OCI-LY3 (cell line): ENCODE measurements around the gene HAVCR1.
"Not testable (repeated sequence)": the region's sequence is repeated elsewhere in the genome, so short reads cannot be mapped to it uniquely, and the experiment has no call there.

ENCODE experiments used
- H2AFZ ChIP-seq: fragments of 200-600, 300-600 bp; shearing (Covaris generic); 2 replicates; pipeline ENCODE4 v1.6.0; 2014; ENCODE audit warnings: antibody characterized with exemption, low read depth, low read length
- H3K27ac ChIP-seq: fragments of 200-600, 300-600 bp; sonication (generic); 2 replicates; pipeline ENCODE4 v1.5.1; 2014; ENCODE audit warnings: mild to moderate bottlenecking, low read length, moderate library complexity, mixed read lengths
- H3K27me3 ChIP-seq: fragments of 200-600, 300-600 bp; sonication (generic); 2 replicates; pipeline ENCODE4 v1.6.1; 2014; ENCODE audit warnings: low read depth, low read length, mixed read lengths
- H3K36me3 ChIP-seq: fragments of 200-600, 300-600 bp; sonication (generic); replicated peaks from 2 replicates; pipeline ENCODE3; 2014; ENCODE audit warnings: low read depth, low read length, mixed read lengths
- H3K4me1 ChIP-seq: fragments of 300-600, 200-600 bp; sonication (generic); 2 replicates; pipeline ENCODE4 v1.6.1; 2014; ENCODE audit warnings: low read length, mixed read lengths
- H3K4me2 ChIP-seq: fragments of 200-600, 300-600 bp; sonication (generic); 2 replicates; pipeline ENCODE4 v1.6.1; 2014; ENCODE audit warnings: low read length, mixed read lengths
- H3K4me3 ChIP-seq: fragments of 300-600, 200-600 bp; sonication (generic); 2 replicates; pipeline ENCODE4 v1.5.1; 2014; ENCODE audit warnings: antibody characterized with exemption, mild to moderate bottlenecking, low read length, moderate library complexity
- H3K79me2 ChIP-seq: fragments of 300-600, 200-600 bp; shearing (Covaris generic); 2 replicates; pipeline ENCODE4 v1.6.1; 2014; ENCODE audit warnings: mild to moderate bottlenecking, low read length, mixed read lengths
- H3K9ac ChIP-seq: fragments of 300-600, 200-600 bp; shearing (Covaris generic); 2 replicates; pipeline ENCODE4 v1.6.0; 2014; ENCODE audit warnings: mild to moderate bottlenecking, low read length, moderate library complexity
- H3K9me3 ChIP-seq: fragments of 200-600, 300-600 bp; shearing (Covaris generic); 2 replicates; pipeline ENCODE4 v1.6.1; 2014; ENCODE audit warnings: low read length, mixed read lengths; ENCODE audit not compliant: insufficient read depth
- H4K20me1 ChIP-seq: fragments of 200-600, 300-600 bp; sonication (generic); 2 replicates; pipeline ENCODE4 v1.6.1; 2016; ENCODE audit warnings: low read length, mixed read lengths; ENCODE audit not compliant: insufficient read depth
- EZH2phosphoT487 ChIP-seq: fragments of 200-600 bp; shearing (Covaris generic); IDR thresholded peaks from 2 replicates; pipeline ENCODE4 v1.6.1; 2018; ENCODE audit warnings: antibody characterized with exemption, mixed run types, low read depth
- TF ChIP-seq, protein P1 (sequence below): fragments of 200-600, 300-600 bp; sonication (generic); IDR thresholded peaks from 2 replicates; pipeline ENCODE4 v1.5.1; 2014; ENCODE audit warnings: antibody characterized with exemption, low read length, low read depth

Gene HAVCR1

DNA sequence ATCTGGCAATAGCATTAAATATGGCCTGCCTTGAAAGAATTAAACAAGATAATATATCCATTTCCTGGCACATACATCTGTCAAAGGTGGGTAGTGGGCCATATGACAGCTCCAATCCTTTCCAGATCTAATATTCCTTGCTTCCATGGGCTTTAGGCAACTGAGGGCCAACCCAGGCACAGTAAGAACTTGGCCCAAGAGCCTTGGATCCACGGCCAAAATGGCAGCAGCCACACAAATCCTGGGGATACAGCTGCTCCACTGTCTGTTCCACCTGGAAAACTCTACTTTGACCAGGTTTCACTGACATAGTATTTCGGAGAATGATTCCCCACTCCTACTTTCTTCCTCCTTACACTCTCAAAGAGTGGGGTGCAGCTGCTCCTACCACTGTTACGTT lies 13.3 kb downstream of the HAVCR1 start:
- TF ChIP-seq, protein P1, sequence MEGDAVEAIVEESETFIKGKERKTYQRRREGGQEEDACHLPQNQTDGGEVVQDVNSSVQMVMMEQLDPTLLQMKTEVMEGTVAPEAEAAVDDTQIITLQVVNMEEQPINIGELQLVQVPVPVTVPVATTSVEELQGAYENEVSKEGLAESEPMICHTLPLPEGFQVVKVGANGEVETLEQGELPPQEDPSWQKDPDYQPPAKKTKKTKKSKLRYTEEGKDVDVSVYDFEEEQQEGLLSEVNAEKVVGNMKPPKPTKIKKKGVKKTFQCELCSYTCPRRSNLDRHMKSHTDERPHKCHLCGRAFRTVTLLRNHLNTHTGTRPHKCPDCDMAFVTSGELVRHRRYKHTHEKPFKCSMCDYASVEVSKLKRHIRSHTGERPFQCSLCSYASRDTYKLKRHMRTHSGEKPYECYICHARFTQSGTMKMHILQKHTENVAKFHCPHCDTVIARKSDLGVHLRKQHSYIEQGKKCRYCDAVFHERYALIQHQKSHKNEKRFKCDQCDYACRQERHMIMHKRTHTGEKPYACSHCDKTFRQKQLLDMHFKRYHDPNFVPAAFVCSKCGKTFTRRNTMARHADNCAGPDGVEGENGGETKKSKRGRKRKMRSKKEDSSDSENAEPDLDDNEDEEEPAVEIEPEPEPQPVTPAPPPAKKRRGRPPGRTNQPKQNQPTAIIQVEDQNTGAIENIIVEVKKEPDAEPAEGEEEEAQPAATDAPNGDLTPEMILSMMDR = no peak
- TF ChIP-seq EZH2phosphoT487 = no peak
- no peaks in the 10 kb centered on the region for H3K4me1 ChIP-seq
- no peak overlapping the region for H3K9ac ChIP-seq

GRCh38 chr5:157038568-157039187 lies 20.2 kb downstream of the HAVCR1 start:
- Histone ChIP-seq H3K4me3 (no peak overlapping the region), H3K36me3 (no peaks in the 10 kb centered on the region), H3K79me2 (no peaks in the 10 kb centered on the region), H3K4me1 (no peaks in the 10 kb centered on the region), H3K27ac (no peak overlapping the region), H4K20me1 (no peaks in the 10 kb centered on the region), H3K27me3 (no peaks in the 10 kb centered on the region), H2AFZ (no peak overlapping the region), H3K9me3 (no peaks in the 10 kb centered on the region), H3K9ac (no peak overlapping the region), H3K4me2 (no peak overlapping the region)
- TF ChIP-seq, protein P1 = no peak
- no peak for TF ChIP-seq EZH2phosphoT487

More for the DNA sequence above, 13.3 kb downstream of the HAVCR1 start:
- Histone ChIP-seq H3K27ac (no peak overlapping the region), H3K4me2 (no peak overlapping the region), H4K20me1 (no peaks in the 10 kb centered on the region), H2AFZ (no peak overlapping the region), H3K9me3 (no peaks in the 10 kb centered on the region), H3K27me3 (no peaks in the 10 kb centered on the region), H3K36me3 (no peaks in the 10 kb centered on the region), H3K4me3 (no peak overlapping the region), H3K79me2 (no peaks in the 10 kb centered on the region)

DNA sequence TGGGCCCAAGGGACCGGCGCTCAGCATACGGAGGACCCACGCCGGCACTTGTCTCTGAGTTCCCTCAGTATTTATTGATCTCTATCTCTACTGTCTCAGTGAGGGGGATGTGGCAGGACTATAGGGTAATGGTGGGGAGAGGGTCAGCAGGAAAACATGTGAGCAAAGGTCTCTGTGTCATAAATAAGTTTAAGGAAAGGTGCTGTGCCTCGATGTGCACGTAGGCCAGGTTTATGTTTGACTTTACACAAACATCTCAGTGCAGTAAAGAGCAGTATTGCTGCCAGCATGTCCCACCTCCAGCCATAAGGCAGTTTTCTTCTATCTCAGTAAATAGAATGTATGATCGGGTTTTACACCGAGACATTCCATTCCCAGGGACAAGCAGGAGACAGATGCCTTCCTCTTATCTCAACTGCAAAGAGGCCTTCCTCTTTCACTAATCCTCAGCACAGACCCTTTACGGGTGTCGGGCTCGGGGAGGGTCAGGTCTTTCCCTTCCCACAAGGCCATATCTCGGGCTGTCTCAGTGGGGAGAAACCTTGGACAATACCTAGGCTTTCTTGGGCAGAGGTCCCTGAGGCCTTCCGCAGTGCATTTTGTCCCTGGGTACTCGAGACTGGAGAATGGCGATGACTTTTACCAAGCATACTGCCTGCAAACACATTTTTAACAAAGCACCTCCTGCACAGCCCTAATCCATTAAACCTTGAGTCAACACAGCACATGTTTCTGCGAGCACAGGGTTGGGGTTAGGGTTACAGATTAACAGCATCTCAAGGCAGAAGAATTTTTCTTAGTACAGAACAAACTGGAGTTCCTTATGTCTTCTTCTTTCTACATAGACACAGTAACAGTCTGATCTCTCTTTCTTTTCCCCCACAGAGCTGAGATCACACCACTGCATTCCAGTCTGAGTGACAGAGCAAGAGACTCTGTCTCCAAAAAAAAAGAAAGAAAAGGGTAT lies 24.5 kb downstream of the HAVCR1 start:
- not testable (repeated sequence) for H3K36me3 ChIP-seq, H2AFZ ChIP-seq, H4K20me1 ChIP-seq, H3K4me2 ChIP-seq, H3K9me3 ChIP-seq, H3K27me3 ChIP-seq, H3K4me1 ChIP-seq, H3K4me3 ChIP-seq, H3K9ac ChIP-seq, H3K27ac ChIP-seq, H3K79me2 ChIP-seq

- H3K36me3 ChIP-seq = no peaks in the 10 kb centered on the region
- no peak overlapping the region for H2AFZ ChIP-seq
- no peaks in the 10 kb centered on the region for H4K20me1 ChIP-seq
- no peak overlapping the region for H3K4me3 ChIP-seq
- no peaks in the 10 kb centered on the region for H3K9me3 ChIP-seq
- no peak overlapping the region for H3K27ac ChIP-seq
- H3K9ac ChIP-seq = no peak overlapping the region
- H3K4me1 ChIP-seq = no peaks in the 10 kb centered on the region
- no peaks in the 10 kb centered on the region for H3K27me3 ChIP-seq
- no peaks in the 10 kb centered on the region for H3K79me2 ChIP-seq
- H3K4me2 ChIP-seq = no peak overlapping the region
- TF ChIP-seq EZH2phosphoT487 = no peak
- TF ChIP-seq, protein P1 = no peak
These were observed 25.8 kb downstream of the HAVCR1 start for GRCh38 chr5:157033071-157033583.
